SK-N-SH (cell line): ENCODE results near the gene GAS2L2. TPM values are rescaled to one million over a fixed set of nuclear protein-coding genes. Genes with fewer than 3 reads are reported as not detected.

Experiments used
- CTCF ChIA-PET: fragments of 300-600, 350-600 bp; formaldehyde crosslinking; extraction: SDS; loops from one replicate; lab custom pipeline; 2021; lab: Yijun Ruan, JAX
- POLR2A ChIA-PET: fragments of 350-600 bp; sonication (Branson Sonifier 250); formaldehyde crosslinking; extraction: SDS; loops from one replicate; lab custom pipeline; 2020; ENCODE audit warnings: antibody characterized with exemption, inconsistent platforms; lab: Yijun Ruan, JAX
- DNase-seq: peaks from one replicate; pipeline ENCODE4 v3.0.0; 2012
- H2AFZ ChIP-seq: fragments of 200-600 bp; sonication (generic); 2 replicates; pipeline ENCODE4 v1.8.1; 2016; ENCODE audit warnings: antibody characterized with exemption, mild to moderate bottlenecking, low read depth
- H3F3A ChIP-seq: fragments of 200-600 bp; sonication (generic); replicated peaks from 2 replicates; pipeline ENCODE3; 2016; ENCODE audit warnings: antibody characterized with exemption, mild to moderate bottlenecking; ENCODE audit not compliant: insufficient read depth
- H3K27ac ChIP-seq, 2 experiments: fragments of 200-500 bp in 1 of 2; fragments of 200-600 bp in 1 of 2; sonication (Bioruptor generic) in 1 of 2; sonication (generic), shearing (Covaris generic) in 1 of 2; 2 replicates each; pipeline versions ENCODE4 v1.5.1 to v1.6.1; 2014 to 2016; ENCODE audit warnings: low read depth in 2 of 2, inconsistent platforms in 1 of 2, low read length in 1 of 2, mild to moderate bottlenecking in 1 of 2, mixed read lengths in 1 of 2
- H3K27me3 ChIP-seq: fragments of 200-600 bp; sonication (generic), shearing (Covaris generic); 2 replicates; pipeline ENCODE4 v1.6.1; 2016; ENCODE audit warnings: mixed run types; ENCODE audit not compliant: insufficient read depth
- H3K36me3 ChIP-seq, 2 experiments: fragments of 200-500 bp in 1 of 2; fragments of 200-600 bp in 1 of 2; sonication (Bioruptor generic) in 1 of 2; sonication (generic) in 1 of 2; replicated peaks in 1 of 2; 2 replicates each; pipeline versions ENCODE3 to v1.5.1; 2014 to 2016; ENCODE audit warnings: low read length in 1 of 2, mild to moderate bottlenecking in 1 of 2; ENCODE audit not compliant: insufficient read depth in 2 of 2, control insufficient read depth in 1 of 2
- H3K4me1 ChIP-seq, 2 experiments: fragments of 200-500 bp in 1 of 2; fragments of 200-600 bp in 1 of 2; sonication (Bioruptor generic) in 1 of 2; sonication (generic), shearing (Covaris generic) in 1 of 2; 2 replicates each; pipeline versions ENCODE4 v1.5.1 to v1.6.1; 2014 to 2016; ENCODE audit warnings: low read depth in 1 of 2, low read length in 1 of 2, mixed run types in 1 of 2; ENCODE audit not compliant: insufficient read depth in 2 of 2, control insufficient read depth in 1 of 2
- H3K4me2 ChIP-seq: fragments of 200-600 bp; sonication (generic), shearing (Covaris generic); 2 replicates; pipeline ENCODE4 v1.6.1; 2017; ENCODE audit warnings: mixed run types
- H3K4me3 ChIP-seq, 2 experiments: fragments of 200-500 bp in 1 of 2; fragments of 200-600 bp in 1 of 2; sonication (Bioruptor generic) in 1 of 2; sonication (generic), shearing (Covaris generic) in 1 of 2; 2 replicates each; pipeline versions ENCODE4 v1.5.1 to v1.8.1; 2014 to 2016; ENCODE audit warnings: low read depth in 2 of 2, inconsistent platforms in 1 of 2, low read length in 1 of 2, mild to moderate bottlenecking in 1 of 2, mixed read lengths in 1 of 2, moderate library complexity in 1 of 2
- H3K79me2 ChIP-seq: fragments of 200-600 bp; sonication (generic); 2 replicates; pipeline ENCODE4 v1.8.1; 2017; ENCODE audit warnings: mild to moderate bottlenecking; ENCODE audit not compliant: insufficient read depth
- H3K9ac ChIP-seq: fragments of 200-600 bp; sonication (generic); 2 replicates; pipeline ENCODE4 v1.6.1; 2017; ENCODE audit warnings: mixed run types
- H3K9me2 ChIP-seq: fragments of 200-600 bp; sonication (generic); 2 replicates; pipeline ENCODE4 v1.6.1; 2017; ENCODE audit warnings: mixed run types
- H3K9me3 ChIP-seq: fragments of 200-600 bp; sonication (generic); 2 replicates; pipeline ENCODE4 v1.6.1; 2017; ENCODE audit warnings: mixed run types, mild to moderate bottlenecking, moderate library complexity
- H4K20me1 ChIP-seq: fragments of 200-600 bp; sonication (generic); 2 replicates; pipeline ENCODE4 v1.6.1; 2017; ENCODE audit warnings: mild to moderate bottlenecking, mixed run types; ENCODE audit not compliant: insufficient read depth
- FOXJ3 ChIP-seq: sonication (generic); formaldehyde crosslinking; IDR thresholded peaks from 2 replicates; pipeline ENCODE4 v1.5.1; 2020; ENCODE audit warnings: mild to moderate bottlenecking, missing genetic modification reagents
- FOXM1 ChIP-seq: IDR thresholded peaks from 2 replicates; pipeline ENCODE4 v1.4.0; 2012; ENCODE audit warnings: low read depth, mild to moderate bottlenecking
- JUND ChIP-seq: IDR thresholded peaks from 2 replicates; pipeline ENCODE4 v1.4.0; 2012
- MAX ChIP-seq: IDR thresholded peaks from 2 replicates; pipeline ENCODE4 v1.4.0; 2012; ENCODE audit warnings: low read depth
- NFIC ChIP-seq: IDR thresholded peaks from 2 replicates; pipeline ENCODE4 v1.4.0; 2012; ENCODE audit warnings: borderline replicate concordance
- NRF1 ChIP-seq: IDR thresholded peaks from 2 replicates; pipeline ENCODE4 v1.6.1; 2012; ENCODE audit warnings: low read depth, mild to moderate bottlenecking, low read length
- POLR2AphosphoS5 ChIP-seq: IDR thresholded peaks from 2 replicates; pipeline ENCODE4 v1.6.1; 2012; ENCODE audit warnings: low read depth, low read length
- RXRA ChIP-seq: IDR thresholded peaks from 2 replicates; pipeline ENCODE4 v1.4.0; 2012; ENCODE audit warnings: low read depth, mild to moderate bottlenecking, borderline replicate concordance
- SMC3 ChIP-seq: IDR thresholded peaks from 2 replicates; pipeline ENCODE4 v1.6.1; 2012; ENCODE audit warnings: low read depth, low read length, improper control_type of control experiment
- TCF12 ChIP-seq: IDR thresholded peaks from 2 replicates; pipeline ENCODE4 v1.4.0; 2012
- WGBS: methylation state at CpG from one replicate; pipeline ENCODE4 v1.1.6; 2017; ENCODE audit warnings: low lambda C conversion rate; 5-methylcytosine and 5-hydroxymethylcytosine counted together
- polyA plus RNA-seq, 3 experiments: library from polyadenylated mRNA; depleted of rRNA; stranded (reverse); fragments of >200 nt; gene quantifications; 2 replicates each; pipeline ENCODE4 v1.2.3, GENCODE V29; 2012
- TF ChIP-seq, protein P1 (sequence below): fragments of 150-350 bp; IDR thresholded peaks from 2 replicates; pipeline ENCODE4 v1.6.1; 2017; ENCODE audit warnings: antibody characterized with exemption, low read length, low read depth, borderline replicate concordance
- TF ChIP-seq, protein P2 (sequence below): IDR thresholded peaks from 2 replicates; pipeline ENCODE4; 2012

Gene GAS2L2
- polyA plus RNA-seq, 1 of the 3 experiments (the other 2 are of a cell fraction) = not detected

DNA sequence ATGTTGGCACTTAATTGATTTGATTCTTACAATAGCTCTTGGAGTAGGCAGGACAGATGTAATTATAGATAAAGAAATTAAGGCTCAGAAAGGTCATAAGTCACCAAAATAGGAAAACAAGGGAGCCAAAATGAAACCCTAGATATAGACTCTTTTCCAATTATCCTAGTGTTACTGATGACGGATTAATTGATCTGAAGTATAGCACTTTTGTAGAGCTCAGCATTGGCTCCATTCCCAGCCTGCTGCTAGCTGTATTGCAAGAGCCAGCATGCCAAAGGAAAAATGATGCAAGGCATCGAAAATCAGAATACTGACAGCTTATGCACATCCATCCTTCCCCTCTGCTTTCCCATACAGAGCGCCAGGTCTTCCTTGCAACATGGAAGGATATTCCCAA lies 43.2 kb downstream of the GAS2L2 start:
- H3K79me2 ChIP-seq = no peaks in the 10 kb centered on the region
- TF ChIP-seq NRF1 = no peak
- no peak for TF ChIP-seq FOXJ3 (CRISPR knock-in tag)
- TF ChIP-seq, protein P1, sequence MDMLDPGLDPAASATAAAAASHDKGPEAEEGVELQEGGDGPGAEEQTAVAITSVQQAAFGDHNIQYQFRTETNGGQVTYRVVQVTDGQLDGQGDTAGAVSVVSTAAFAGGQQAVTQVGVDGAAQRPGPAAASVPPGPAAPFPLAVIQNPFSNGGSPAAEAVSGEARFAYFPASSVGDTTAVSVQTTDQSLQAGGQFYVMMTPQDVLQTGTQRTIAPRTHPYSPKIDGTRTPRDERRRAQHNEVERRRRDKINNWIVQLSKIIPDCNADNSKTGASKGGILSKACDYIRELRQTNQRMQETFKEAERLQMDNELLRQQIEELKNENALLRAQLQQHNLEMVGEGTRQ = no peak
- TF ChIP-seq POLR2AphosphoS5 = no peak
- TF ChIP-seq, protein P2, sequence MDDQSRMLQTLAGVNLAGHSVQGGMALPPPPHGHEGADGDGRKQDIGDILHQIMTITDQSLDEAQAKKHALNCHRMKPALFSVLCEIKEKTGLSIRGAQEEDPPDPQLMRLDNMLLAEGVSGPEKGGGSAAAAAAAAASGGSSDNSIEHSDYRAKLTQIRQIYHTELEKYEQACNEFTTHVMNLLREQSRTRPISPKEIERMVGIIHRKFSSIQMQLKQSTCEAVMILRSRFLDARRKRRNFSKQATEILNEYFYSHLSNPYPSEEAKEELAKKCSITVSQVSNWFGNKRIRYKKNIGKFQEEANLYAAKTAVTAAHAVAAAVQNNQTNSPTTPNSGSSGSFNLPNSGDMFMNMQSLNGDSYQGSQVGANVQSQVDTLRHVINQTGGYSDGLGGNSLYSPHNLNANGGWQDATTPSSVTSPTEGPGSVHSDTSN = no peak
- H3K36me3 ChIP-seq = peaks cover 27 to 30% of the 10 kb centered on the region in 2 experiments
- H3K4me1 ChIP-seq = peaks cover 17 to 23% of the 10 kb centered on the region in 2 experiments
- H2AFZ ChIP-seq = no peak overlapping the region
- no peak overlapping the region for H3K4me2 ChIP-seq
- H3K9ac ChIP-seq = no peak overlapping the region
- H3K27me3 ChIP-seq = no peaks in the 10 kb centered on the region
- no peak overlapping the region for H3K4me3 ChIP-seq
- H3K9me2 ChIP-seq = no peaks in the 10 kb centered on the region
- H3K27ac ChIP-seq = no peak overlapping the region
- no peak for DNase-seq
- 85% methylated on average over 3 of the region's 3 CpGs for WGBS
- no peaks in the 10 kb centered on the region for H3K9me3 ChIP-seq
- POLR2A ChIA-PET = no interaction called here
- 0 out of 2 replicates have a peak, but pooled peaks cover 5% of the 10 kb centered on the region for H4K20me1 ChIP-seq
- CTCF ChIA-PET = interaction anchor here (1.2 to 4.5 kb wide), 4 partner anchors 12 to 55 kb away, joined by 3 to 23 read pairs (median 4); no protein-coding TSS in a partner anchor
- H3F3A ChIP-seq = peaks cover 20% of the 10 kb centered on the region

GRCh38 chr17:35708951-35709350 lies 44.1 kb downstream of the GAS2L2 start:
- TF ChIP-seq MAX = no peak
- TF ChIP-seq TCF12 = no peak
- no peak for TF ChIP-seq NFIC
- no peak for TF ChIP-seq JUND
- no peak for TF ChIP-seq FOXM1
- no peak for TF ChIP-seq RXRA
- no peak for TF ChIP-seq SMC3
- DNase-seq = no peak
- Histone ChIP-seq H3K4me3 (no peak overlapping the region), H3K9me3 (no peaks in the 10 kb centered on the region), H3K4me1 (peaks cover 10 to 14% of the 10 kb centered on the region in 2 experiments; a peak in 3 of 4 replicates), H3F3A (peaks cover 14% of the 10 kb centered on the region), H3K27me3 (no peaks in the 10 kb centered on the region), H3K36me3 (peaks cover 23 to 29% of the 10 kb centered on the region in 2 experiments), H3K79me2 (no peaks in the 10 kb centered on the region), H3K9ac (no peak overlapping the region), H3K27ac (no peak overlapping the region), H2AFZ (no peak overlapping the region), H3K9me2 (no peaks in the 10 kb centered on the region), H3K4me2 (no peak overlapping the region), H4K20me1 (0 out of 2 replicates have a peak, but pooled peaks cover 5% of the 10 kb centered on the region)
- ChIA-PET POLR2A (no interaction called here), CTCF (interaction anchor here (0.6 to 4.5 kb wide), 6 partner anchors 9 to 56 kb away, joined by 3 to 23 read pairs (median 3); no protein-coding TSS in a partner anchor)
- WGBS = 100% methylated on average over 3 of the region's 3 CpGs
